GM06990 (cell line): ENCODE results near the gene CAMK1D.

Source experiments
- DNase-seq: peaks from one replicate; pipeline ENCODE4 v3.0.0-alpha.2; 2011; ENCODE audit not compliant: insufficient read length; ENCODE audit errors: extremely low read depth
- H3K27me3 ChIP-seq: replicated peaks from 2 replicates; pipeline ENCODE4 v1.6.0; 2011; ENCODE audit warnings: low read length; ENCODE audit not compliant: control insufficient read depth, insufficient read depth
- H3K36me3 ChIP-seq: 2 replicates; pipeline ENCODE4 v1.5.1; 2011; ENCODE audit warnings: low read length; ENCODE audit not compliant: control insufficient read depth, insufficient read depth
- H3K4me3 ChIP-seq: replicated peaks from 2 replicates; pipeline ENCODE4 v1.5.1; 2011; ENCODE audit warnings: low read depth, mild to moderate bottlenecking, control low read depth, low read length
- TF ChIP-seq, protein P1 (sequence below): IDR thresholded peaks from 2 replicates; pipeline ENCODE4 v1.5.1; 2011; ENCODE audit warnings: low read length, control low read depth, mild to moderate bottlenecking, inconsistent platforms; ENCODE audit not compliant: insufficient read depth, poor library complexity, severe bottlenecking

The CAMK1D gene

DNA sequence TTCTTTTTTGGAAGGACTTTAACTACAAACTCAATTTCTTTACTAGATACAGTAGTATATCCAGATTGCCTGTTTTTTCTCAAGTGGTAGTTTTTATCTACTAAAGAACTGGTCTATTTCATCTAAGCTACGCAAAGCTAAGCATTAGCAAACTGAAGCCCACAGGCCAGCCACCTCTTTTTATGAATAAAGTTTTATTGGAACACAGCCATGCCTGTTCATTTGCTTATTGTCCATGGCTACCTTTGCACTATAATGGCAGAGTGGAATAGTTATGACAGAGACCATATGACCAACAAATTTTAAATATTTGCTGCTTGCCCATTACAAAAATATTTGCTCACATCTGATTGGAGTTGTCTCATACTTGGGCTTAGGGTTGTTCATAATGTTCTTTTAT is 168.7 kb downstream of the CAMK1D start:
- H3K4me3 ChIP-seq = no peak overlapping the region
- TF ChIP-seq, protein P1, sequence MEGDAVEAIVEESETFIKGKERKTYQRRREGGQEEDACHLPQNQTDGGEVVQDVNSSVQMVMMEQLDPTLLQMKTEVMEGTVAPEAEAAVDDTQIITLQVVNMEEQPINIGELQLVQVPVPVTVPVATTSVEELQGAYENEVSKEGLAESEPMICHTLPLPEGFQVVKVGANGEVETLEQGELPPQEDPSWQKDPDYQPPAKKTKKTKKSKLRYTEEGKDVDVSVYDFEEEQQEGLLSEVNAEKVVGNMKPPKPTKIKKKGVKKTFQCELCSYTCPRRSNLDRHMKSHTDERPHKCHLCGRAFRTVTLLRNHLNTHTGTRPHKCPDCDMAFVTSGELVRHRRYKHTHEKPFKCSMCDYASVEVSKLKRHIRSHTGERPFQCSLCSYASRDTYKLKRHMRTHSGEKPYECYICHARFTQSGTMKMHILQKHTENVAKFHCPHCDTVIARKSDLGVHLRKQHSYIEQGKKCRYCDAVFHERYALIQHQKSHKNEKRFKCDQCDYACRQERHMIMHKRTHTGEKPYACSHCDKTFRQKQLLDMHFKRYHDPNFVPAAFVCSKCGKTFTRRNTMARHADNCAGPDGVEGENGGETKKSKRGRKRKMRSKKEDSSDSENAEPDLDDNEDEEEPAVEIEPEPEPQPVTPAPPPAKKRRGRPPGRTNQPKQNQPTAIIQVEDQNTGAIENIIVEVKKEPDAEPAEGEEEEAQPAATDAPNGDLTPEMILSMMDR = no peak
- no peaks in the 10 kb centered on the region for H3K36me3 ChIP-seq
- no peak for DNase-seq
- H3K27me3 ChIP-seq = no peaks in the 10 kb centered on the region

DNA sequence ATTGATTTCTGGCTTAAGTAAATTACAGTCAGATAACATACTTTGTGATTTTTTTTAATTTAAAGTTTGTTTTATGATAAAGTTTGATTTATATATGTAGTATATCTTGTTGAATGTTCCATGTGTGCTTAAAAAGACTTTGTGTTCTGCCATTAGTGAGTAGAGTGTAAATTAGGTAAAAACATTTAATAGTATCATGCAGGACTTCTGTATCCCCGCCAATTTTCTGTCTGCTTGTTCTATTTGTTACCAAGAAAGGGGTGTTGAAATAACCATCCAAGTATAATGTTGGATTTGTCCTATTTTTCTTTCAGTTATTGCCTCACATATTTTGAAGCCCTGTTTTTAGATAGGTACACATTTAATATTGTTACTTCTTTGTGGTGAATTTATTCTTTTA is 172.1 kb downstream of the CAMK1D start:
- DNase-seq = no peak
- no peak overlapping the region for H3K4me3 ChIP-seq
- no peaks in the 10 kb centered on the region for H3K36me3 ChIP-seq
- TF ChIP-seq, protein P1 = no peak
- no peaks in the 10 kb centered on the region for H3K27me3 ChIP-seq

DNA sequence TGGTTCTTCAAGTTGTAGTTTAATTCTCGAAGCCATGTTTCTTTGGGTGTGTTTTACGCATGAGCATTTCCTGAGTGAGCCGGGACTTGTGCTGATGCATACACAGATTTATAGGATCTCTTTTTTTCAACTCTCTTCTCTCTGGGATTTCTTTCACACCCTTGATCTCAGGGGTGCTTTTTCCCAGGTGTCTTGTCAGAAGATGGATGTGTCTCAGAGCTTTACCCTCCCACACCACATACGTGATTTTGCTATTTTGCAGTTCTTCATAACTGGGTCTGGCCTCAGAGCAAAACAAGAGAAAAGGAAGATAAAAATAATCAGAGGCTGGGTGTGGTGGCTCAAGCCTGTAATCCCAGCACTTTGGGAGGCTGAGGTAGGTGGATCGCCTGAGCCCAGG is 177.0 kb downstream of the CAMK1D start:
- H3K27me3 ChIP-seq = no peaks in the 10 kb centered on the region
- no peak overlapping the region for H3K4me3 ChIP-seq
- no peaks in the 10 kb centered on the region for H3K36me3 ChIP-seq
- TF ChIP-seq, protein P1 = no peak
- DNase-seq = no peak

DNA sequence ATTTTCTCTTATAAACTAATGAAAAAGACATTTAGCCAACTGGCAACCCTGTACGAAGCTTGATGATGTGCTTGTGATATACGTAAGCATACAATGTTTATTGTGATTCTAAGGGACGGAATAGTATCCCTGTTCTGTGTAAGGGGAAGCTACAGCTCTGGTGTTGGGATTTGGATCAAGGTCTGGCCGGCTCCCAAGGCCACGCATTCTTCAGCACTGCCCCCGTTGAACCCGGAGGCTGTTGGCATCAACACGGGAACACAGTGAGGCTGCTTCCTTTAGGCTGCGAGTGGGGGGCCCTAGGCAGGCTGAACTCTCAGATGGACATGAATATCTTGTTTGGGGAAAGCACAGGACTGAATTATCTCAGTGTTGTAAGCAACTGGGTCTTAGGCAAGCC is 180.6 kb downstream of the CAMK1D start:
- TF ChIP-seq, protein P1 = no peak
- DNase-seq = no peak
- Histone ChIP-seq H3K27me3 (no peaks in the 10 kb centered on the region), H3K36me3 (no peaks in the 10 kb centered on the region), H3K4me3 (no peak overlapping the region)

DNA sequence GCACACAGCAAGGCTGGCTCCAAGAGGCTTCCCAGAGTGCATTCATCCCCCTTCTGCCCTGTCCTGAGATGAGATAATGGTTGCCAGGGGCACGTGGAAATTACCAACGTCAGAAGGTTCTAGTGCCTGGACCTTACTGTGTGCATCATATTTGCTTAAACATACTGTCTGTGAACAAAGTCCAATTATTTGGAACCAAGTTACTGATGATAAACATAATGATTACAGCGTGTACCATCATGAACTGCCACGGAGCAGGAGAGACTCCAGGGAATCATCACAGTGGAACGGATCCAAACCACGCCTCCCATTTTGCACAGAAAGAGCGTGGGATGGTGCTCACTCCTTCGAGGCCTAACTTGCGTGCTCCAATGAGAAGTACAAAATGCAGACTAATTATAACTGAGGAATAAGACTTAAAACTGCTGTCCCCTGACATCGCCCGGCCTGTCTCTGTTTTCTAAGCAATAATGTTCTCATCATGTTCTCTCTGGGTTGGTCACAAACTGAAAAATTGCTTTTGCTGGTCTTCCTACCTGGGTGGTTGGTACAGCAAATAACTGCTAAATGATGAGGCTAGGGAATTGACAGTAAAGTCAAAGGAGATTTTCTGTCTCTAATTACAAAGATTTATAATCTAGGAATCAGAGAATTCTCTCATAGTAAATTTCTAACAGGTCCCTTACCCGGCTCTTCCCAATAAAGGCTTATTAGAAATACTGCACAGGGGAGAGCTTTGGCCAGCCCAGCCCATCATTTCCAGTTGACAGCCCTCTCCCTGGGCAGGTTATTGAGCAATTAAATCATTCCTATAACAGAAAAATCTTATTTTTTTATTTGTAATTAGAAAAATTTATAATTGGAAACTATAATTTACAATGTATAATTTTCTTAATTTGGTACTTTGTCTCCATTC is 182.2 kb downstream of the CAMK1D start:
- no peak for DNase-seq
- H3K27me3 ChIP-seq = no peaks in the 10 kb centered on the region
- TF ChIP-seq, protein P1 = no peak
- no peak overlapping the region for H3K4me3 ChIP-seq
- no peaks in the 10 kb centered on the region for H3K36me3 ChIP-seq

DNA sequence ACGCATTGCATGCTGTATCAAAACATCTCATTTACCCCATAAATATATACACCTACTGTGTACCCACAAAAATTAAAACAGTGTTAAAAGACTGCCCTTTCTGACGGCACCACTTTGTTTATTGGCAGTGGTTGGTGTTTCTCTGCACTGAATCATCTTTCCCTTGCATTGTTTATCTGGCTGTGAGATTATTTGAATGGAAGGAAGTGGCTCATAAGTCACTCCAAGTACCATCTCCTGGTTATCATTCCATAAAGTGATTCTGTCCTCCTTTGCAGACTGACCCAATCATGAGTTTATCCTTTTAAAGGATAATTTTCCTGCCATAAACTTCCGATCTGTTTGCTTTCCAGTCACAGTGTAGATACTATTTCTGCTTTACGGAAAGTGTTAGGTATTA is 183.8 kb downstream of the CAMK1D start:
- Histone ChIP-seq H3K36me3 (no peaks in the 10 kb centered on the region), H3K27me3 (no peaks in the 10 kb centered on the region), H3K4me3 (no peak overlapping the region)
- TF ChIP-seq, protein P1 = no peak
- DNase-seq = no peak
